ENCODE measurements around the gene EXOC4.

The EXOC4 gene

DNA sequence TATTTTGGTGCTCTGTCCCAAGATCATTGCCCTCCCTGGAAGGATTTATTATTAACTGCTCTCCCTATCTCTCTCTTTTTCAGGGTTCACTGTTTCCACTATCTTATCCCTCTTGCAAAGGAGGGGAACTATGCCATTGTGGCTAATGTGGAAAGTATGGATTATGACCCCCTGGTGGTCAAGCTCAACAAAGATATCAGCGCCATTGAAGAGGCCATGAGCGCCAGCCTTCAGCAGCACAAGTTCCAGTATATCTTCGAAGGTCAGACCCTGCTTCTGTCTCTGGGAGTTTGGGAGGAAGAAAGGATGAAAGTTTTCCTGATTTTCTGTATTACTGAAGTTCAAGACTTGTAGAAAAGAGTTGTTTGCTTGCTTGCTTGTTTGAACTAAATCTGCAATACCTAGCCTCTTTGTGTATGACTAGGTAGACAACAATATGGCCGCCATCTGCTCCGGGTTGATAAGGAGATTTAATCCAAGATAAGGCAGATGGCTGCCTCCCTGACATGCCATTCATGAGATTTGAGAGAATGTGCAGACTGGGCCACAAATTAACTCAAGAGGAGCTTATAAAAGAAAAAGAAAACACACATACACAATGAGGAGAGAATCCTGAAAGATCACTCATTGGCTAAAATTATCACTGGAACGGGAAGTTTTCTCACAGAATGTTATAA is 752.1 kb downstream of the EXOC4 start:
- H3K9me3 ChIP-seq (ENCODE audit: control insufficient read depth, insufficient read depth, low read length), result no peaks in the 10 kb centered on the region
- H3K36me3 ChIP-seq (ENCODE audit: insufficient read depth, low read length), result no peaks in the 10 kb centered on the region; the same call in 1 of the 2 replicates
- no peak overlapping the region for H3K9ac ChIP-seq (ENCODE audit: low read depth, low read length)
- no peaks in the 10 kb centered on the region for H3K4me1 ChIP-seq (ENCODE audit: insufficient read depth, low read length)

DNA sequence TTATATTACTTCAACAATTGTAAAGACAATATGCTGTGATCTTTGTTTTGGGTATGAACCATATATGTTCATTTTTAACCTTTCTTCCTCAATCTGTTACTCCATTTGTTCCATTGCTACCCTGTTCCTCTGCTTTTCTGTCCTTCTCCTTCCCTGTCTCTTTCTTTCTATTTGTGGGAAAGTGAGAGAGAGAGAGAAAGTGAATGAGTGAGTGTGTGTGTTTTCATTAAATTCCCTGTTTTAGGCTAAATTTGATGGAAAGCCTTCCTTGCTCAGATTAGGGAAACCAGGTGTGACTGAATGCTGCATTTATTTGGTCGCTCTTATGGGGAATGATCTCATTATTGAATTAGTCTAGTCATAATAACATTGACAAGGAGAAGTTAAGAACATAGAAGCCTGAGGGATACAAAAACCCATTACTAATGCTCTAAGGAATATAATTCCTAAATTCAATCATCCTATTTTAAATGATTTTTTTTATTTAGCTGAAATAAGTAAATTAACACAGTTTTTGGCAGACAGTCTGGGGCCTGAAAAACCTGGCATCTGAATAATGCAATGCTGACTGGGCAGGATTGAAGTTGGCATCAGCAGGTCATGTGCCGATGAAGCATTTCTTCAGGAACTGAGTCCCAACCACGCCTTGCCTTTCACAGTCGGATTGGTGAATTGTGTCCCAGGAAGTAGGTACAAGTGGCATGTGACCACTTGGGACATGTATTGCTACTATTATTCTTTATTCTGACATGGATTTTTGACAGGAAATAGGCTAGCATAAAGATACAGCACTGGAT is 756.6 kb downstream of the EXOC4 start:
- no peaks in the 10 kb centered on the region for H3K9me3 ChIP-seq (ENCODE audit: control insufficient read depth, insufficient read depth, low read length)
- H3K9ac ChIP-seq (ENCODE audit: low read depth, low read length), result no peak overlapping the region
- H3K36me3 ChIP-seq (ENCODE audit: insufficient read depth, low read length), result no peaks in the 10 kb centered on the region; the same call in 1 of the 2 replicates
- H3K4me1 ChIP-seq (ENCODE audit: insufficient read depth, low read length), result no peaks in the 10 kb centered on the region

DNA sequence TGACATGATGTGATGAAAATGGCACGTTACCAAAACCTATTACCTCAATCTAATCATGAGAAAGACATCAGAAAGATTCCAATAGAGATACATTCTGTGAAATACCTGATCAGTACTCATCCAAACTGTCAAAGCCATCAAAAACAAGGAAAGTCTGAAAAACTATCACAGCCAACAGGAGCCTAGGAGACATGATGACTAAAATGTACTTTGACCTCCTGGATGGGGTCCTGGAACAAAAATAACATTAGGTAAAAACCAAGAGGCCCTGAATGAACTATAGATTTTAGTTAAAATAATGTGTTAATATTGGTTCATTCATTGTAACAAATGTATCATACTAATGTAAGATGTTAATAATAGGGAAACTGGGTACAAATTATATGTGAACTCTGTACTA is 760.4 kb downstream of the EXOC4 start:
- Histone ChIP-seq H3K9ac (ENCODE audit: low read depth, low read length) (no peak overlapping the region), H3K4me1 (ENCODE audit: insufficient read depth, low read length) (no peaks in the 10 kb centered on the region; the same call in 1 of the 2 replicates), H3K36me3 (ENCODE audit: insufficient read depth, low read length) (no peaks in the 10 kb centered on the region), H3K9me3 (ENCODE audit: control insufficient read depth, insufficient read depth, low read length) (no peaks in the 10 kb centered on the region)

- H3K4me1 ChIP-seq (ENCODE audit: insufficient read depth, low read length), result no peaks in the 10 kb centered on the region; the same call in 1 of the 2 replicates
- H3K36me3 ChIP-seq (ENCODE audit: insufficient read depth, low read length), result no peaks in the 10 kb centered on the region
- H3K9me3 ChIP-seq (ENCODE audit: control insufficient read depth, insufficient read depth, low read length), result no peaks in the 10 kb centered on the region
- no peak overlapping the region for H3K9ac ChIP-seq (ENCODE audit: low read depth, low read length)
Measured at GRCh38 chr7:134014935-134015334, 762.1 kb downstream of the EXOC4 start.

GRCh38 chr7:134016223-134016941 is 763.5 kb downstream of the EXOC4 start:
- H3K4me1 ChIP-seq (ENCODE audit: insufficient read depth, low read length), result no peaks in the 10 kb centered on the region; the same call in 1 of the 2 replicates
- no peaks in the 10 kb centered on the region for H3K9me3 ChIP-seq (ENCODE audit: control insufficient read depth, insufficient read depth, low read length)
- no peak overlapping the region for H3K9ac ChIP-seq (ENCODE audit: low read depth, low read length)
- H3K36me3 ChIP-seq (ENCODE audit: insufficient read depth, low read length), result no peaks in the 10 kb centered on the region

GRCh38 chr7:134016942-134017303 is 764.0 kb downstream of the EXOC4 start:
- H3K9ac ChIP-seq (ENCODE audit: low read depth, low read length), result no peak overlapping the region
- no peaks in the 10 kb centered on the region for H3K9me3 ChIP-seq (ENCODE audit: control insufficient read depth, insufficient read depth, low read length)
- H3K36me3 ChIP-seq (ENCODE audit: insufficient read depth, low read length), result no peaks in the 10 kb centered on the region
- H3K4me1 ChIP-seq (ENCODE audit: insufficient read depth, low read length), result no peaks in the 10 kb centered on the region; the same call in 1 of the 2 replicates

DNA sequence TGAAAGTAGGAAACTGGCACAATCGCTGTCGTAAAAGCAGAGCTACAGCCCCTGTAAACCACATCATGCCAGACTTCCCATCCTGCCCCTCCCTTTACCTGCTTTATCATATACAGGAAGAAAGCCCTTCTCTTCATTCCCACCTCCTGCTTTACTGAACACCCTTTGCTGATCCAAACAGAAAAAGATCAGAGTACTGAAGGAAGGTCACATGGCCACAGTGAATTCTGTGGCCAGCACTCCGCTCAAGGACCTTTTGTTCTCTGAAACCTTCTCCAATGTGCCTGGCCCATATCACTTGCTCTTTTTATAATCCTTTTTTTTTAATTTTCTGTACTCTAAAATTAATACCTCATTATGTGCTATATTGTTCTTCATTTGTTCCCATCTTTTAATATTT is 765.4 kb downstream of the EXOC4 start:
- peaks cover 4% of the 10 kb centered on the region; the same call in 1 of the 2 replicates for H3K4me1 ChIP-seq (ENCODE audit: insufficient read depth, low read length)
- H3K36me3 ChIP-seq (ENCODE audit: insufficient read depth, low read length), result no peaks in the 10 kb centered on the region
- H3K9ac ChIP-seq (ENCODE audit: low read depth, low read length), result no peak overlapping the region
- H3K9me3 ChIP-seq (ENCODE audit: control insufficient read depth, insufficient read depth, low read length), result no peaks in the 10 kb centered on the region

- H3K36me3 ChIP-seq (ENCODE audit: insufficient read depth, low read length), result no peaks in the 10 kb centered on the region
- peaks cover 4% of the 10 kb centered on the region; the same call in 1 of the 2 replicates for H3K4me1 ChIP-seq (ENCODE audit: insufficient read depth, low read length)
- no peaks in the 10 kb centered on the region for H3K9me3 ChIP-seq (ENCODE audit: control insufficient read depth, insufficient read depth, low read length)
- no peak overlapping the region for H3K9ac ChIP-seq (ENCODE audit: low read depth, low read length)
Measured at GRCh38 chr7:134019251-134019650, 766.4 kb downstream of the EXOC4 start.

- Histone ChIP-seq H3K36me3 (ENCODE audit: insufficient read depth, low read length) (no peaks in the 10 kb centered on the region), H3K9me3 (ENCODE audit: control insufficient read depth, insufficient read depth, low read length) (no peaks in the 10 kb centered on the region), H3K9ac (ENCODE audit: low read depth, low read length) (no peak overlapping the region), H3K4me1 (ENCODE audit: insufficient read depth, low read length) (peaks cover 4% of the 10 kb centered on the region; the same call in 1 of the 2 replicates)
Measured at GRCh38 chr7:134021836-134022235, 769.0 kb downstream of the EXOC4 start.

GRCh38 chr7:134022286-134022911 is 769.5 kb downstream of the EXOC4 start:
- Histone ChIP-seq H3K9me3 (ENCODE audit: control insufficient read depth, insufficient read depth, low read length) (no peaks in the 10 kb centered on the region), H3K4me1 (ENCODE audit: insufficient read depth, low read length) (peaks cover 4% of the 10 kb centered on the region; the same call in 1 of the 2 replicates), H3K9ac (ENCODE audit: low read depth, low read length) (no peak overlapping the region), H3K36me3 (ENCODE audit: insufficient read depth, low read length) (no peaks in the 10 kb centered on the region)

GRCh38 chr7:134024739-134025138 is 771.9 kb downstream of the EXOC4 start:
- H3K9ac ChIP-seq (ENCODE audit: low read depth, low read length), result no peak overlapping the region
- no peaks in the 10 kb centered on the region for H3K9me3 ChIP-seq (ENCODE audit: control insufficient read depth, insufficient read depth, low read length)
- peaks cover 8% of the 10 kb centered on the region; the same call in 1 of the 2 replicates for H3K4me1 ChIP-seq (ENCODE audit: insufficient read depth, low read length)
- H3K36me3 ChIP-seq (ENCODE audit: insufficient read depth, low read length), result no peaks in the 10 kb centered on the region

DNA sequence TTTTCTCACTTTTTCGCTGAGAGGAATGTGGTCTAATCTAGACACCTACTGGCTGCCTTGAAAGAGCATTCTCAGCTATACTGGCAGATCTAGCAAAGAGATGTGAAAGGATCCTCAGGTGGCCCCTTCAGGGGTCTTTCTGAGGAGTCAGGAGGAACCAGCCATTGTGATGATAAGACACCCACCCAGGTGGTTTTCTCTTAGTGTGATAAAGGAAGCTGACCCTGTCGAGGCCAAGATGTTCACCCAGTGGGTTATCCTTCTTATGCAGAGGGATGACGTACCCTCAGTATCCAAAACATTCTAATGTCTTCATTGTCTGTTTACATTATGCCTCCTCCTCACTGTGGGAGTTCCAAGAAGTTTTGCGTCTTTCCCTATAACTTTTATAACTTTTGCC is 776.0 kb downstream of the EXOC4 start:
- no peaks in the 10 kb centered on the region for H3K36me3 ChIP-seq (ENCODE audit: insufficient read depth, low read length)
- H3K9ac ChIP-seq (ENCODE audit: low read depth, low read length), result no peak overlapping the region
- H3K9me3 ChIP-seq (ENCODE audit: control insufficient read depth, insufficient read depth, low read length), result no peaks in the 10 kb centered on the region
- 0 out of 2 replicates have a peak, but pooled peaks cover 4% of the 10 kb centered on the region for H3K4me1 ChIP-seq (ENCODE audit: insufficient read depth, low read length)

GRCh38 chr7:134029743-134030142 is 776.9 kb downstream of the EXOC4 start:
- Histone ChIP-seq H3K4me1 (ENCODE audit: insufficient read depth, low read length) (peaks cover 8% of the 10 kb centered on the region; the same call in 1 of the 2 replicates), H3K9ac (ENCODE audit: low read depth, low read length) (no peak overlapping the region), H3K9me3 (ENCODE audit: control insufficient read depth, insufficient read depth, low read length) (no peaks in the 10 kb centered on the region), H3K36me3 (ENCODE audit: insufficient read depth, low read length) (no peaks in the 10 kb centered on the region)

DNA sequence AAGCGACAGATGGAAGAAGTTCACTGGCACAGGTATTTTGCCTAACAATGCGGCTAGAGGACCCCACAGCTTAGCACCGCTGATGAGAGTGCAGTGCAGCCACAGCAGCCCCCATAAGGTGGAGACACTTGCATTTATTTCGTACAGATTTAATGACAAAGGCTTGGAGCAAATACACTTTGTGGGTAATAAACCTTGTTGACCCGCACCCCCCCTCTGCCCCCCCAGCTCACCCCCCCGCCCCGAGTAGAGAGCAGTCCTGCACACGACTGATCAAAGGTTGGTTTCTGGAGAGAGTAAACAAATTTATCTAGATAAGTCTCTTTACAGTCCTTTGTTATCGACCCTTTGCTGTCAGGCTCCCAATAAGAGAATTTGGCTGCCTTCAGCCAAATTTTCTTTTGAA is 777.6 kb downstream of the EXOC4 start:
- no peaks in the 10 kb centered on the region for H3K36me3 ChIP-seq (ENCODE audit: insufficient read depth, low read length)
- no peak overlapping the region for H3K9ac ChIP-seq (ENCODE audit: low read depth, low read length)
- H3K9me3 ChIP-seq (ENCODE audit: control insufficient read depth, insufficient read depth, low read length), result no peaks in the 10 kb centered on the region

More for the DNA sequence above, 777.6 kb downstream of the EXOC4 start:
- peaks cover 8% of the 10 kb centered on the region; the same call in 1 of the 2 replicates for H3K4me1 ChIP-seq (ENCODE audit: insufficient read depth, low read length)

Measured in ES-I3 (cell line).